Fibroblast of the aortic adventitia (primary cell): Measurements from ENCODE around the gene MVB12A. TPM values are rescaled to one million over a fixed set of nuclear protein-coding genes. Genes with fewer than 3 reads are reported as not detected.

Experiments
- DNase-seq: peaks from one replicate; pipeline ENCODE4 v3.0.0-alpha.2; 2010; ENCODE audit warnings: low read depth
- H3K4me3 ChIP-seq: 2 replicates; pipeline ENCODE4 v1.5.1; 2011; ENCODE audit warnings: low read depth, mild to moderate bottlenecking, control low read depth, low read length, moderate library complexity
- total RNA-seq: library from RNA; depleted of rRNA; stranded (reverse); fragments of >200 nt; gene quantifications from 2 replicates; pipeline ENCODE4 v1.2.3, GENCODE V29; 2012; ENCODE audit warnings: low replicate concordance
- TF ChIP-seq, protein P1 (sequence below): IDR thresholded peaks from 2 replicates; pipeline ENCODE4 v1.5.1; 2011; ENCODE audit warnings: mild to moderate bottlenecking, low read length, control low read depth, inconsistent platforms; ENCODE audit not compliant: insufficient read depth

MVB12A gene
- total RNA-seq, 1 donor: 47.5 TPM

DNA sequence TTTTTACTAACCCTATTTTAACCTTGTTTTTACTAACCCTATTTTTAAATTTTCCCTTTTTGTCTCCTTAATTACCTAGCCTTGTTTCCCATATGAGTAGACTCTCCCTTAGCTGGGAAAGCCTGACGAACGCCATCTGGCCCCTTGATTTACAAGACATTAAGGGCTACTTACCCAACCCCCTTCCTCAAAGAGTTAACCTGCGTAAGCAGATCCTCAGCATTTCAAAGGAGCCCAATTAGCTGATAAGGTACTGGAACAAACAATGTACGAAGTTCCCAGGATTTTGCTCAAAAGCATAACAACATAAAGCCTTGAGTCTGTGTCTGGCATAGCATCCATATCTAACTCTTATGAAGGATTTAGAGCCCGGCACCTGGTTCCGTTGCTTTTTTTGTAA, 4.7 kb upstream of the MVB12A start:
- DNase-seq: no peak
- TF ChIP-seq, protein P1, sequence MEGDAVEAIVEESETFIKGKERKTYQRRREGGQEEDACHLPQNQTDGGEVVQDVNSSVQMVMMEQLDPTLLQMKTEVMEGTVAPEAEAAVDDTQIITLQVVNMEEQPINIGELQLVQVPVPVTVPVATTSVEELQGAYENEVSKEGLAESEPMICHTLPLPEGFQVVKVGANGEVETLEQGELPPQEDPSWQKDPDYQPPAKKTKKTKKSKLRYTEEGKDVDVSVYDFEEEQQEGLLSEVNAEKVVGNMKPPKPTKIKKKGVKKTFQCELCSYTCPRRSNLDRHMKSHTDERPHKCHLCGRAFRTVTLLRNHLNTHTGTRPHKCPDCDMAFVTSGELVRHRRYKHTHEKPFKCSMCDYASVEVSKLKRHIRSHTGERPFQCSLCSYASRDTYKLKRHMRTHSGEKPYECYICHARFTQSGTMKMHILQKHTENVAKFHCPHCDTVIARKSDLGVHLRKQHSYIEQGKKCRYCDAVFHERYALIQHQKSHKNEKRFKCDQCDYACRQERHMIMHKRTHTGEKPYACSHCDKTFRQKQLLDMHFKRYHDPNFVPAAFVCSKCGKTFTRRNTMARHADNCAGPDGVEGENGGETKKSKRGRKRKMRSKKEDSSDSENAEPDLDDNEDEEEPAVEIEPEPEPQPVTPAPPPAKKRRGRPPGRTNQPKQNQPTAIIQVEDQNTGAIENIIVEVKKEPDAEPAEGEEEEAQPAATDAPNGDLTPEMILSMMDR: no peak
- no peak overlapping the region for H3K4me3 ChIP-seq

DNA sequence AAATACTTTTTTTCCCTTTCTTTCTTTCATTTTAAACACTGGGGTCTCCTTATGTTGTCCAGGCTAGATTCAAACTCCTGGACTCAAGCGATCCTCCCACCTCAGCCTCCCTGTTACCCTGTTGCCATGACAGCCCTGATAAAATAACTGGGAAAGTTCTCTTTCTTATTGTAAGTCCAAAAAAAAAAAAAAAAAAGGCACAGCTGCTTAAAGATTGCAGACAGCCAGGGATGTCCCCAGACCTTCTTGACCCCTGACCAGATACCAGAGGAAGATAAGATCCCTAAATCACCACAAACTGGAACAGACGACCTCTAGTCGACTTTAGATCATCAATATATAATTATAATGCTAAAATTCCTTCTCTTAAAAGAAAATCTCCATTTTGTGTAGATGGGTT, 1.1 kb upstream of the MVB12A start:
- no peak overlapping the region for H3K4me3 ChIP-seq
- TF ChIP-seq, protein P1: no peak
- no peak for DNase-seq

GRCh38 chr19:17419154-17419620, 660 bp upstream of the MVB12A start:
- TF ChIP-seq, protein P1: no peak
- DNase-seq: no peak
- H3K4me3 ChIP-seq: peak overlapping the region; percentile 59

- peak overlapping the region; percentile 90 for H3K4me3 ChIP-seq
- TF ChIP-seq, protein P1: no peak
- no peak for DNase-seq
These were observed 653 bp downstream of the MVB12A start for GRCh38 chr19:17420475-17420924.

DNA sequence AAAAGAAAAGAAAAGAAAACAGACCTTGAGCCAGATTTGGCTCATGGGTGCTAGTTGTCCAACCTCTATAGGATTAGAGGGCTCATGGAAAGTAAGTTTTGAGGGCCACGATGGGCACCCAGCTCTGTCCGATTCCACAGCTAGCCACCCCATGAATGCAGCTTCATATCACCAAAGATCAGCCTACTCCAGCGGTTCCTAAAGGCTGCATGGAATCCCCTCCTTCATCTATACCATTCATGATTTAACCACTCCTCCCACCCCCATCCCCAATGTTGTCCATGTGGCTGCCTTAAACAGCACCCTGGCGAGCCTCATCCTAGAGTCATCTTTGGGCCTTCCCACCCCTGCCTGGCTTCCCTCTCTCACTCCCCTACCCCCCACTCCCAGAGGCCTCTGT, 2.1 kb downstream of the MVB12A start:
- TF ChIP-seq, protein P1: no peak
- DNase-seq: no peak
- H3K4me3 ChIP-seq: no peak overlapping the region

DNA sequence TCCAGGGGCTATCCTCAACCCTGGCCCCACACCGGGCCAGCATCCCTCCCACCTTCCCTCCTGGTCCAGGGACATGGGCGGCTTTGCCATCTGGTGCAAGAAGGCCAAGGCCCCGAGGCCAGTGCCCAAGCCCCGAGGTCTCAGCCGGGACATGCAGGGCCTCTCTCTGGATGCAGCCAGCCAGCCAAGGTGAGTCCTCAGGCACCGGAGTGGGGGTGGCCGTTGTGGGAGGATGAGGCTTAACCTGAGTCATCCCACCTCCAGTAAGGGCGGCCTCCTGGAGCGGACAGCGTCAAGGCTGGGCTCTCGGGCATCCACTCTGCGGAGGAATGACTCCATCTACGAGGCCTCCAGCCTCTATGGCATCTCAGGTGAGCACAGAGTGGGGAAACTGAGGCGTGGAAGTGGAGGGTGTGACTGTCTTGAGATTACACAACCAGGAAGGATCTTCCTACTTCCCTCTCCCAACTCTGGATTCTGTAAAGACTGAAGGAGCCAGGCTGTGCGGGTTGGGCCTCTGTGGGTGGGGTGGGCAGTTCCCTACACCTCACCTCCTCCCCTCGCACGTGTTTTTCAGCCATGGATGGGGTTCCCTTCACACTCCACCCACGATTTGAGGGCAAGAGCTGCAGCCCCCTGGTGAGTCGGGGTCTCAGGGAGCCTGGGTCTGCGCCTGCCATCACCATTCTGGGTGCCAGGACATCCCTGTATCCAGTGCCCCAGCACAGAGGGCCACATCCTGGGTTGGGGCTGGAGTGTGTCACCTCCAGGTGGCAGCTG, 3.8 kb downstream of the MVB12A start:
- no peak overlapping the region for H3K4me3 ChIP-seq
- no peak for DNase-seq
- TF ChIP-seq, protein P1: no peak
